H1 (cell line): Measurements from ENCODE around the gene CNGA2. TPM values are rescaled to one million over a fixed set of nuclear protein-coding genes. Genes with fewer than 3 reads are reported as not detected.

ENCODE experiments used
- CTCF ChIA-PET: fragments of 300-600 bp; sonication (Branson Sonifier 250); formaldehyde crosslinking; loops from one replicate; lab custom pipeline; 2021; ENCODE audit not compliant: partially characterized antibody; lab: Charles Lee
- POLR2A ChIA-PET: fragments of 300-600 bp; sonication (Branson Sonifier 250); formaldehyde crosslinking; loops from one replicate; lab custom pipeline; 2021; ENCODE audit warnings: inconsistent platforms; ENCODE audit not compliant: partially characterized antibody; lab: Charles Lee
- DNase-seq, 2 experiments: peaks; one replicate each; pipeline versions ENCODE4 v3.0.0 to v3.0.0-alpha.2; 2010 to 2022; ENCODE audit warnings: low spot score in 2 of 2, low read depth in 1 of 2, mixed read lengths in 1 of 2
- FAIRE-seq: peaks from 2 replicates; lab custom pipeline; 2011; peaks lifted over from hg19 to GRCh38; lab: Jason Lieb, UNC
- H2AFZ ChIP-seq: 2 replicates; pipeline ENCODE4 v1.8.1; 2012; ENCODE audit warnings: low read length, inconsistent platforms
- H2AK5ac ChIP-seq: 2 replicates; pipeline ENCODE4 v1.6.1; 2013; ENCODE audit warnings: low read depth, low read length
- H2BK120ac ChIP-seq: replicated peaks from 2 replicates; pipeline ENCODE3; 2013; ENCODE audit warnings: low read depth, low read length, inconsistent platforms
- H2BK12ac ChIP-seq: 2 replicates; pipeline ENCODE4 v1.6.1; 2013; ENCODE audit warnings: low read depth, low read length
- H2BK15ac ChIP-seq: 2 replicates; pipeline ENCODE4 v1.6.1; 2013; ENCODE audit warnings: low read length
- H2BK20ac ChIP-seq: 2 replicates; pipeline ENCODE4 v1.6.1; 2013; ENCODE audit warnings: low read length
- H2BK5ac ChIP-seq: 2 replicates; pipeline ENCODE4 v1.6.1; 2013; ENCODE audit warnings: low read depth, low read length
- H3K14ac ChIP-seq: 2 replicates; pipeline ENCODE4 v1.6.1; 2013; ENCODE audit warnings: inconsistent platforms; ENCODE audit not compliant: insufficient read length
- H3K18ac ChIP-seq: 2 replicates; pipeline ENCODE4 v1.6.1; 2013; ENCODE audit warnings: low read length; ENCODE audit errors: extremely low read depth
- H3K23ac ChIP-seq: 2 replicates; pipeline ENCODE4 v1.6.1; 2013; ENCODE audit warnings: inconsistent platforms; ENCODE audit not compliant: insufficient read length
- H3K23me2 ChIP-seq: 2 replicates; pipeline ENCODE4 v1.6.1; 2013; ENCODE audit warnings: low read depth, low read length
- H3K27ac ChIP-seq: 2 replicates; pipeline ENCODE4 v1.6.1; 2011; ENCODE audit warnings: low read depth, low read length, inconsistent platforms
- H3K27me3 ChIP-seq, 4 experiments: replicated peaks in 1 of 4; 1 replicate in 1 of 4; 2 replicates in 3 of 4; pipeline versions ENCODE4 v1.6.1 to v1.8.1; 2011 to 2013; ENCODE audit warnings: low read length in 3 of 4, mild to moderate bottlenecking in 3 of 4, inconsistent platforms in 2 of 4, mixed read lengths in 2 of 4, moderate library complexity in 1 of 4; ENCODE audit not compliant: control insufficient read depth in 3 of 4, insufficient read depth in 3 of 4; ENCODE audit errors: extremely low read depth in 1 of 4
- H3K36me3 ChIP-seq, 4 experiments: 2 replicates each; pipeline versions ENCODE4 v1.6.1 to v1.8.1; 2011 to 2013; ENCODE audit warnings: mild to moderate bottlenecking in 4 of 4, low read length in 3 of 4, moderate library complexity in 2 of 4, control low read depth in 1 of 4, inconsistent platforms in 1 of 4; ENCODE audit not compliant: insufficient read depth in 4 of 4, control insufficient read depth in 2 of 4
- H3K4ac ChIP-seq: replicated peaks from 2 replicates; pipeline ENCODE3; 2013; ENCODE audit warnings: low read length, low read depth, mixed read lengths, inconsistent platforms; ENCODE audit not compliant: insufficient read length
- H3K4me1 ChIP-seq, 4 experiments: replicated peaks in 1 of 4; 1 replicate in 1 of 4; 2 replicates in 3 of 4; pipeline versions ENCODE4 v1.6.1 to v1.8.1; 2011 to 2013; ENCODE audit warnings: low read length in 3 of 4, inconsistent platforms in 2 of 4, mixed read lengths in 1 of 4; ENCODE audit not compliant: insufficient read depth in 4 of 4, control insufficient read depth in 3 of 4
- H3K4me2 ChIP-seq, 2 experiments: 2 replicates each; pipeline versions ENCODE4 v1.6.1 to v1.8.1; 2011 to 2013; ENCODE audit warnings: low read depth in 2 of 2, low read length in 2 of 2, control low read depth in 1 of 2, inconsistent platforms in 1 of 2, mild to moderate bottlenecking in 1 of 2; ENCODE audit not compliant: insufficient read depth in 1 of 2
- H3K4me3 ChIP-seq, 4 experiments: fragments of 200-600, 300-600 bp in 1 of 4; sonication (generic), shearing (Covaris generic), sonication (Bioruptor Twin) in 1 of 4; 2 replicates each; pipeline versions ENCODE4 v1.5.1 to v1.8.1; 2011 to 2016; ENCODE audit warnings: low read length in 4 of 4, low read depth in 3 of 4, control low read depth in 2 of 4, inconsistent platforms in 2 of 4, mild to moderate bottlenecking in 2 of 4, mixed read lengths in 1 of 4, moderate library complexity in 1 of 4; ENCODE audit not compliant: insufficient read depth in 2 of 4; ENCODE audit errors: extremely low read depth in 1 of 4
- H3K56ac ChIP-seq: replicated peaks from 2 replicates; pipeline ENCODE3; 2013; ENCODE audit warnings: low read depth, mild to moderate bottlenecking, mixed read lengths, low read length, inconsistent platforms; ENCODE audit not compliant: insufficient read length
- H3K79me1 ChIP-seq: 2 replicates; pipeline ENCODE4 v1.6.1; 2013; ENCODE audit warnings: low read depth, low read length, control low read depth
- H3K79me2 ChIP-seq, 2 experiments: 2 replicates each; pipeline versions ENCODE4 v1.6.1 to v1.8.1; 2012 to 2013; ENCODE audit warnings: low read length in 2 of 2, mild to moderate bottlenecking in 2 of 2, inconsistent platforms in 1 of 2; ENCODE audit not compliant: insufficient read depth in 2 of 2, control insufficient read depth in 1 of 2
- H3K9ac ChIP-seq, 4 experiments: replicated peaks in 1 of 4; 1 replicate in 1 of 4; 2 replicates in 3 of 4; pipeline versions ENCODE4 v1.6.1 to v1.8.1; 2011 to 2013; ENCODE audit warnings: low read depth in 3 of 4, low read length in 3 of 4, control low read depth in 2 of 4, mild to moderate bottlenecking in 2 of 4, moderate library complexity in 2 of 4, inconsistent platforms in 1 of 4; ENCODE audit errors: extremely low read depth in 1 of 4
- H3K9me3 ChIP-seq, 2 experiments: 2 replicates each; pipeline versions ENCODE4 v1.6.1 to v1.8.1; 2012 to 2013; ENCODE audit warnings: mild to moderate bottlenecking in 2 of 2, moderate library complexity in 2 of 2, control low read depth in 1 of 2, inconsistent platforms in 1 of 2, low read depth in 1 of 2, low read length in 1 of 2, mixed read lengths in 1 of 2; ENCODE audit not compliant: insufficient read depth in 2 of 2
- H4K20me1 ChIP-seq, 2 experiments: replicated peaks in 1 of 2; 2 replicates each; pipeline versions ENCODE3 to v1.8.1; 2011 to 2013; ENCODE audit warnings: inconsistent platforms in 2 of 2, low read length in 2 of 2, mild to moderate bottlenecking in 1 of 2; ENCODE audit not compliant: insufficient read depth in 2 of 2, control insufficient read depth in 1 of 2
- H4K5ac ChIP-seq: 2 replicates; pipeline ENCODE4 v1.6.1; 2013; ENCODE audit warnings: low read length, low read depth, mixed read lengths, inconsistent platforms; ENCODE audit not compliant: insufficient read length
- H4K8ac ChIP-seq: 2 replicates; pipeline ENCODE4 v1.8.0; 2013; ENCODE audit warnings: mild to moderate bottlenecking, moderate library complexity, low read length, inconsistent platforms; ENCODE audit not compliant: insufficient read depth; ENCODE audit errors: extremely low read depth
- H4K91ac ChIP-seq: replicated peaks from 2 replicates; pipeline ENCODE3; 2013; ENCODE audit warnings: low read length, mixed read lengths, inconsistent platforms; ENCODE audit not compliant: insufficient read length
- CBX8 ChIP-seq: fragments of 300-800, 300-1000 bp; sonication (generic); IDR thresholded peaks from 2 replicates; pipeline ENCODE4 v1.7.1; 2016; ENCODE audit warnings: low read depth, low read length, borderline replicate concordance
- CHD2 ChIP-seq: IDR thresholded peaks from 2 replicates; pipeline ENCODE4 v1.6.1; 2012; ENCODE audit warnings: low read length, improper control_type of control experiment
- CREB1 ChIP-seq: IDR thresholded peaks from 2 replicates; pipeline ENCODE4 v1.6.1; 2012; ENCODE audit warnings: inconsistent platforms
- GABPA ChIP-seq: IDR thresholded peaks from 2 replicates; pipeline ENCODE4 v1.6.1; 2011; ENCODE audit warnings: mild to moderate bottlenecking, low read length, moderate library complexity, borderline replicate concordance; ENCODE audit not compliant: insufficient read depth
- HDAC6 ChIP-seq: IDR thresholded peaks from one replicate; pipeline ENCODE4 v1.7.1; 2012; ENCODE audit warnings: low read depth, mild to moderate bottlenecking, inconsistent platforms, low read length, moderate library complexity
- KDM5A ChIP-seq: fragments of 200-600 bp; IDR thresholded peaks from 2 replicates; pipeline ENCODE4 v1.7.1; 2012; ENCODE audit warnings: mild to moderate bottlenecking, low read length, inconsistent platforms, mixed read lengths
- NRF1 ChIP-seq: IDR thresholded peaks from 2 replicates; pipeline ENCODE4 v1.6.1; 2011; ENCODE audit warnings: mild to moderate bottlenecking, low read depth, low read length, improper control_type of control experiment
- POLR2AphosphoS5 ChIP-seq: IDR thresholded peaks from 2 replicates; pipeline ENCODE4 v1.6.1; 2011; ENCODE audit warnings: low read depth, low read length
- RFX5 ChIP-seq: IDR thresholded peaks from 2 replicates; pipeline ENCODE4 v1.6.1; 2011; ENCODE audit warnings: low read depth, low read length, improper control_type of control experiment, borderline replicate concordance
- RXRA ChIP-seq: IDR thresholded peaks from 2 replicates; pipeline ENCODE4 v1.6.1; 2011; ENCODE audit warnings: low read depth, mild to moderate bottlenecking, low read length, moderate library complexity; ENCODE audit not compliant: insufficient read depth
- SIRT6 ChIP-seq: IDR thresholded peaks from one replicate; pipeline ENCODE4 v1.7.1; 2012; ENCODE audit warnings: low read length, inconsistent platforms
- SP2 ChIP-seq: IDR thresholded peaks from 2 replicates; pipeline ENCODE4 v1.6.1; 2012; ENCODE audit warnings: mild to moderate bottlenecking, low read length, inconsistent platforms
- USF2 ChIP-seq: IDR thresholded peaks from 2 replicates; pipeline ENCODE4 v1.6.1; 2011; ENCODE audit warnings: low read length, improper control_type of control experiment
- WGBS, 2 experiments: shearing (Covaris generic) in 1 of 2; methylation state at CpG; one replicate each; pipeline versions ENCODE4 v1.1.6 to v1.1.7; 2013 to 2015; ENCODE audit warnings: low lambda C conversion rate in 2 of 2, mixed read lengths in 2 of 2, inconsistent platforms in 1 of 2, low coverage in 1 of 2, missing lambda C conversion rate in 1 of 2; ENCODE audit not compliant: insufficient replicate concordance in 2 of 2, insufficient coverage in 1 of 2, insufficient read length in 1 of 2; ENCODE audit errors: extremely low coverage in 1 of 2, missing lambda C conversion rate in 1 of 2; 5-methylcytosine and 5-hydroxymethylcytosine counted together
- polyA plus RNA-seq, 7 experiments: library from polyadenylated mRNA; depleted of rRNA in 3 of 7; stranded (reverse) in 5 of 7; unstranded in 2 of 7; fragments of >200 nt in 5 of 7; fragments of 200-250 nt in 2 of 7; gene quantifications; 1 replicate in 5 of 7; 2 replicates in 1 of 7; 4 replicates in 1 of 7; pipeline versions ENCODE4 v1.2.1 to v1.2.3, GENCODE V29; 2011 to 2013; ENCODE audit warnings: missing spikeins in 2 of 7, mixed read lengths in 2 of 7
- total RNA-seq: library from RNA; stranded (reverse); fragmentation: NEBNext Ultra II Directional; extraction: Animal tissue kit (Norgen Biotek cat#: 25700); gene quantifications from 2 replicates; pipeline ENCODE4 v1.2.1, GENCODE V29; 2021

The CNGA2 gene
- total and polyA plus RNA-seq, 2 of the 8 experiments (the other 6 are each of a cell fraction or from before 2014, with no cell fraction given) = not detected

GRCh38 chrX:151793886-151794285 lies 59.3 kb downstream of the CNGA2 start:
- no peak for FAIRE-seq

More at GRCh38 chrX:151793886-151794285, 59.3 kb downstream of the CNGA2 start:
- no peak overlapping the region for H2BK5ac ChIP-seq
- no peaks in the 10 kb centered on the region for H3K79me1 ChIP-seq
- H2BK20ac ChIP-seq = no peak overlapping the region
- POLR2A ChIA-PET = no interaction called here
- no peak overlapping the region for H3K56ac ChIP-seq
- H3K27ac ChIP-seq = no peak overlapping the region
- no peak overlapping the region for H2BK12ac ChIP-seq
- no peak overlapping the region for H4K91ac ChIP-seq
- no peak overlapping the region for H2AFZ ChIP-seq
- no peak for TF ChIP-seq POLR2AphosphoS5
- no peak for TF ChIP-seq RXRA
- TF ChIP-seq NRF1 = no peak
- no peak for TF ChIP-seq CBX8
- no peak for TF ChIP-seq SP2
- no peak for TF ChIP-seq HDAC6
- TF ChIP-seq USF2 = no peak
- TF ChIP-seq SIRT6 = no peak
- no peak for TF ChIP-seq RFX5
- TF ChIP-seq CHD2 = no peak
- TF ChIP-seq GABPA = no peak
- no peak for TF ChIP-seq KDM5A
- TF ChIP-seq CREB1 = no peak
- H3K9ac ChIP-seq = no peak overlapping the region
- no peak overlapping the region for H3K4me3 ChIP-seq
- H3K9me3 ChIP-seq = no peaks in the 10 kb centered on the region
- CTCF ChIA-PET = no interaction called here
- H3K23ac ChIP-seq = no peak overlapping the region
- H3K4me1 ChIP-seq = no peaks in the 10 kb centered on the region
- no peak overlapping the region for H4K8ac ChIP-seq
- H3K18ac ChIP-seq = no peak overlapping the region
- H2BK15ac ChIP-seq = no peak overlapping the region
- no peaks in the 10 kb centered on the region for H3K23me2 ChIP-seq
- H3K36me3 ChIP-seq = no peaks in the 10 kb centered on the region
- no peaks in the 10 kb centered on the region for H4K20me1 ChIP-seq
- 93% methylated on average over 3 of the region's 3 CpGs; no CpG with 5 or more reads in 1 of the 2 experiments for WGBS, 2 experiments
- H3K14ac ChIP-seq = no peak overlapping the region
- no peak overlapping the region for H3K4me2 ChIP-seq
- no peaks in the 10 kb centered on the region for H3K79me2 ChIP-seq
- H2BK120ac ChIP-seq = no peak overlapping the region
- H2AK5ac ChIP-seq = no peak overlapping the region
- no peak overlapping the region for H4K5ac ChIP-seq
- H3K4ac ChIP-seq = no peak overlapping the region
- H3K27me3 ChIP-seq = no peaks in the 10 kb centered on the region
- DNase-seq = no peak
